Small intestine (tissue), 7 donors: Measurements from ENCODE around the gene RGS3. TPM values are rescaled to one million over a fixed set of nuclear protein-coding genes. Genes with fewer than 3 reads are reported as not detected.

Experiments used
- DNase-seq, 2 donors: peaks; one replicate each; pipeline versions ENCODE4 v3.0.0 to v3.0.0-alpha.2; 2013
- FAIRE-seq: peaks from 2 replicates; lab custom pipeline; 2012; peaks lifted over from hg19 to GRCh38; lab: Jason Lieb, UNC
- H3K27ac ChIP-seq, 3 donors: one replicate each; pipeline ENCODE4 v1.5.1; 2013; ENCODE audit warnings: low read length in 2 of 3, mild to moderate bottlenecking in 2 of 3, control low read depth in 1 of 3, inconsistent platforms in 1 of 3, low read depth in 1 of 3, moderate library complexity in 1 of 3
- H3K27me3 ChIP-seq, 3 donors: one replicate each; pipeline ENCODE4 v1.6.1; 2013; ENCODE audit warnings: low read length in 3 of 3, inconsistent platforms in 1 of 3; ENCODE audit not compliant: control insufficient read depth in 3 of 3, insufficient read depth in 3 of 3
- H3K36me3 ChIP-seq, 3 donors: one replicate each; pipeline ENCODE4 v1.6.1; 2013; ENCODE audit warnings: low read length in 3 of 3, inconsistent platforms in 1 of 3, low read depth in 1 of 3, mild to moderate bottlenecking in 1 of 3, moderate library complexity in 1 of 3; ENCODE audit not compliant: control insufficient read depth in 3 of 3, insufficient read depth in 2 of 3
- H3K4me1 ChIP-seq, 3 donors: one replicate each; pipeline ENCODE4 v1.6.1; 2013; ENCODE audit warnings: low read length in 2 of 3, inconsistent platforms in 1 of 3, low read depth in 1 of 3, mild to moderate bottlenecking in 1 of 3, moderate library complexity in 1 of 3; ENCODE audit not compliant: control insufficient read depth in 3 of 3, insufficient read depth in 2 of 3
- H3K4me3 ChIP-seq, 3 donors: one replicate each; pipeline ENCODE4 v1.5.1; 2013; ENCODE audit warnings: low read length in 3 of 3, control low read depth in 1 of 3, inconsistent platforms in 1 of 3, low read depth in 1 of 3, mild to moderate bottlenecking in 1 of 3, moderate library complexity in 1 of 3
- H3K9me3 ChIP-seq, 2 donors: one replicate each; pipeline ENCODE4 v1.6.1; 2013; ENCODE audit warnings: low read depth in 1 of 2, low read length in 1 of 2; ENCODE audit not compliant: control insufficient read depth in 2 of 2, insufficient read depth in 1 of 2
- WGBS, 3 donors: extraction: QIAGEN DNeasy Blood & Tissue Kit; methylation state at CpG; one replicate each; pipeline ENCODE4 v1.1.7; 2013; 5-methylcytosine and 5-hydroxymethylcytosine counted together
- polyA plus RNA-seq, 4 donors: library from polyadenylated mRNA; stranded (reverse) in 3 of 4; unstranded in 1 of 4; fragments of 200-250 nt in 3 of 4; fragments of 120-200 nt in 1 of 4; gene quantifications; one replicate each; pipeline versions ENCODE4 v1.2.1 to v1.2.3, GENCODE V29; 2013
- donor health status: healthy with polysubstance abuse.
- donor health status: control.
- donor health status: control.
- donor health status: Bipolar disorder and iron deficiency.
- donor health status: healthy.

Gene RGS3
- polyA plus RNA-seq, 4 donors = 23.0 to 37.0 (median 26.4) TPM

- WGBS, 3 donors = 76 to 87% (median 84%) methylated on average over 14 of the region's 14 CpGs
- no peak for FAIRE-seq
- Histone ChIP-seq H3K27ac (peak overlapping the region in 1 of 3 donors; percentile 1), H3K4me3 (no peak overlapping the region), H3K27me3 (no peaks in the 10 kb centered on the region), H3K36me3 (peaks cover 5 to 77% (median 18%) of the 10 kb centered on the region in 3 donors), H3K9me3 (no peaks in the 10 kb centered on the region), H3K4me1 (no peaks in the 10 kb centered on the region)
- DNase-seq = peak in 1 of 2 donors; percentile 46
Measured at GRCh38 chr9:113587471-113588031, 124.0 kb downstream of the RGS3 start.

DNA sequence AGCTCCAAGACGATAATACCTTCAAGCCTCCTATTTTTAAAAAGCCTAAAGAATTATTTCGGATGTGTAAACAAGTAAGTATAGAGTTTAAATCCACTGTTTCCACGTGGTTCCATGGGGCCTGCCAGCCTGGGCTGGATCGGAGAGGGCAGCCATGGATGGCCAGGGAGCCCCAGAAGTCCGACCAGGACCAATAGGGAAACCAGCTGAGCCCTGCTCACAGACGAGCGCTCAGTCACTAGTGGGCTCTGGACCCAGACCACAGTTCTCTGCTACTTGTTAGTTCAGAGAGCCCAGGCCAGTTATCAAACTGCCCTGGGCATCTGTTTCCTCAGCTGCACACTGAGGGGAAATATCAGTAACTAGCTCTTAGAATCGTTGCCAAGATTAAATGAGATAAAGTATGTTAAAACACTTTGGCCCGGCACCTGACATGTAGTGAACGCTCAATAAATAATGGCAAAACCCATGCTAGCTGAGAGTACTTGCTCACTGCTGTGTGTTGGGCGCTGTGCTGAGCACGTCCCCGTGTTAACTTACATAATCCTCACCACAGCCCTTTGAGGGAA, 124.8 kb downstream of the RGS3 start:
- Histone ChIP-seq H3K27ac (no peak overlapping the region), H3K27me3 (no peaks in the 10 kb centered on the region), H3K36me3 (peaks cover 5 to 70% (median 18%) of the 10 kb centered on the region in 3 donors), H3K4me1 (peaks cover 0 to 2% (median 0%) of the 10 kb centered on the region in 3 donors), H3K9me3 (no peaks in the 10 kb centered on the region), H3K4me3 (no peak overlapping the region)
- no peak for FAIRE-seq
- 73 to 76% (median 74%) methylated on average over 13 of the region's 13 CpGs for WGBS, 3 donors
- no peak for DNase-seq

DNA sequence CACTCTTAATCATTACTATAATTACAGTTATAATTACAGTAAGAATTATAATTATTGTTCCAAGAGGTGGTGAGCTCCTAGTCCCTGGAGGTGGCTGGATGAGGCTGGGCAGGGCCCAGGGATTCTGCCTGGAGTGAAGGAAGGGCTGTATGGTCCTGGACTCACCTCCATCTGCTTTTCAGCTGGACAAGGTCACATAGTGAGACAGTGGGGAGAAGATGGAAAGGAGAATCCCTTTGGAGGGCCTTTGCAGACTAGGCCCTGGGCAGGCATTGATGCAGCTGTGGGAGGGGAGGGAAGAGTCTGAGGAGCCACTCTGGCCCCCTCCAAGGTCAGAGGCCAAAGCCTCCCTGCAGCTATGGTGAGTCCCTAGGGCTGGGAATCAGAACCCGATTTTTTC, 125.4 kb downstream of the RGS3 start:
- Histone ChIP-seq H3K27ac (peak overlapping the region in 1 of 3 donors; percentile 32), H3K4me1 (peaks cover 0 to 6% (median 0%) of the 10 kb centered on the region in 3 donors), H3K4me3 (no peak overlapping the region), H3K9me3 (no peaks in the 10 kb centered on the region), H3K27me3 (no peaks in the 10 kb centered on the region), H3K36me3 (peaks cover under 1 to 64% (median 12%) of the 10 kb centered on the region in 3 donors)
- WGBS, 3 donors = 44 to 57% (median 48%) methylated on average over 1 of the region's 1 CpG
- no peak for FAIRE-seq
- no peak for DNase-seq

DNA sequence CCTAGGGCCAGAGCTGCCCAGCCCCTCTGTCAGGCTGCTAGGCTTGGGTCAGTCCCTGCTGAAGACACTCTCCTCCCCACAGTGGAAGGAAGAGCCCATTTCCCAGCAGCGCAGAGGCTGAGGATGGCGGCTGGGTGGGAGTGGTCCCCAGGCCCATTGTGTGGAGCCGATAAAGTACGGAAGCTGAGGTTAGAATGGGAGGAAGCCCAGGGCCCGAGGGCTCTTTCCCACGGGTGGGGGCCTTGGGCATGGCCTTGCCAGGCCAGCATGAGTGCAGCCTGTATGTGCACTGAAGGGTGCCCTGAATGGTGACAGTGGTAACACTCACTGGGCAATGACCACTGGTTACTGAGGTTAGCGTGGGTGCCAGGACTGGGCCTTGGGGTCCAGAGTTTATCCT, 125.9 kb downstream of the RGS3 start:
- Histone ChIP-seq H3K27ac (peak overlapping the region in 2 of 3 donors; percentile 8 to 65), H3K27me3 (no peaks in the 10 kb centered on the region), H3K4me3 (no peak overlapping the region), H3K9me3 (no peaks in the 10 kb centered on the region), H3K4me1 (peaks cover 0 to 11% (median 0%) of the 10 kb centered on the region in 3 donors), H3K36me3 (peaks cover 0 to 63% (median 7%) of the 10 kb centered on the region in 3 donors)
- FAIRE-seq (no peak), DNase-seq (no peak)
- WGBS, 3 donors = 65 to 83% (median 71%) methylated on average over 7 of the region's 7 CpGs

DNA sequence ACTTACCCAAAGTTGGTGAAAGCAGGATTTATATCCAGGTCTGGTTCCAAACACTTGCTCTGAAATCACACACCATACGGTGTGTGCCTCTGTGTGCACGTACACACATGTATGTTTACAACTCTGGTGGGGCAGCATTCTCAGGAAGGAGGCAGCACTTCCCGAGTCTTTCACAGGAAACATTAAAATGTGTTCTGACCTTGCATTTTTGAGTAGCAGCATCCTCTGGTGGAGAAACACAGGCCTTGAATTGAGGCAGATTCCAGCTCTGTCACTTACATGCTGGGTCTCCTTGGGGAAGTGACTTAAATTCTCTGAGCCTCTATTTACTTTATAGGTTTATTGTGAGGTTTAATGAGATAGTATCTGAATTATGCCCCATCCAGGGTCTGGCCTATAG, 126.4 kb downstream of the RGS3 start:
- Histone ChIP-seq H3K36me3 (peaks cover 0 to 65% (median 5%) of the 10 kb centered on the region in 3 donors), H3K9me3 (no peaks in the 10 kb centered on the region), H3K4me3 (no peak overlapping the region), H3K27me3 (no peaks in the 10 kb centered on the region), H3K4me1 (peaks cover 0 to 15% (median 0%) of the 10 kb centered on the region in 3 donors), H3K27ac (peak overlapping the region in 1 of 3 donors; percentile 65)
- FAIRE-seq (no peak), DNase-seq (no peak)
- 26 to 44% (median 32%) methylated on average over 3 of the region's 3 CpGs for WGBS, 3 donors

- FAIRE-seq = no peak
- H3K36me3 ChIP-seq = peaks cover 0 to 65% (median 6%) of the 10 kb centered on the region in 3 donors
- H3K9me3 ChIP-seq = no peaks in the 10 kb centered on the region
- no peak overlapping the region for H3K4me3 ChIP-seq
- DNase-seq = no peak
- WGBS, 3 donors = 89 to 92% (median 91%) methylated on average over 2 of the region's 2 CpGs
- H3K27me3 ChIP-seq = no peaks in the 10 kb centered on the region
- H3K4me1 ChIP-seq = peaks cover 0 to 15% (median 0%) of the 10 kb centered on the region in 3 donors
- no peak overlapping the region for H3K27ac ChIP-seq
Measured at GRCh38 chr9:113590389-113590788, 126.9 kb downstream of the RGS3 start.

- no peaks in the 10 kb centered on the region for H3K27me3 ChIP-seq
- FAIRE-seq (no peak), DNase-seq (peak; percentile 62 to 86)
- WGBS, 3 donors = 63 to 68% (median 66%) methylated on average over 18 to 20 of the region's 20 CpGs
- no peak overlapping the region for H3K4me3 ChIP-seq
- H3K36me3 ChIP-seq = peaks cover under 1 to 65% (median 11%) of the 10 kb centered on the region in 3 donors
- H3K4me1 ChIP-seq = peaks cover 0 to 15% (median 0%) of the 10 kb centered on the region in 3 donors
- H3K27ac ChIP-seq = peak overlapping the region in 1 of 3 donors; percentile 8
- H3K9me3 ChIP-seq = no peaks in the 10 kb centered on the region
Measured at GRCh38 chr9:113590991-113591898, 127.7 kb downstream of the RGS3 start.
